ENCODE measurements around the gene SEPTIN3.

The SEPTIN3 gene

GRCh38 chr22:41996826-41997225, 27.6 kb downstream of the SEPTIN3 start:
- Mint-ChIP-seq H3K9me3 (peaks cover 0 to 1% of the 10 kb centered on the region in 2 donors), H3K36me3 (ENCODE audit: insufficient read depth) (peaks cover 4% of the 10 kb centered on the region), H3K27ac (no peak overlapping the region), H3K4me1 (ENCODE audit: low read depth in 2 of 2) (peaks cover 11 to 22% of the 10 kb centered on the region in 2 donors), H3K4me3 (no peak overlapping the region), H3K27me3 (peaks cover 14 to 34% of the 10 kb centered on the region in 2 donors)
- DNase-seq (no peak), ATAC-seq (replicated peaks) (no peak)

- Mint-ChIP-seq H3K9me3 (peaks cover 0 to 1% of the 10 kb centered on the region in 2 donors), H3K36me3 (ENCODE audit: insufficient read depth) (peaks cover 4% of the 10 kb centered on the region), H3K4me3 (peak within 1 kb of the TSS; percentile 80 to 86), H3K4me1 (ENCODE audit: low read depth in 2 of 2) (peaks cover 11 to 22% of the 10 kb centered on the region in 2 donors), H3K27ac (peak within 1 kb of the TSS; percentile 83 to 84), H3K27me3 (peaks cover 7 to 25% of the 10 kb centered on the region in 2 donors)
- ATAC-seq (replicated peaks): peak; percentile 96
- DNase-seq: peak; percentile 84 to 93 (median 85)
These were observed 29.4 kb downstream of the SEPTIN3 start, which contains the start of gene WBP2NL for GRCh38 chr22:41998361-41999261. Gene WBP2NL (plus strand): TSS chr22:41998788. CDS start chr22:41998819, 31 bp downstream.

GRCh38 chr22:42000466-42000865, 31.2 kb downstream of the SEPTIN3 start:
- H3K4me3 Mint-ChIP-seq: peak overlapping the region in 1 of 2 donors; percentile 86
- ATAC-seq (replicated peaks) (no peak), DNase-seq (no peak)

GRCh38 chr22:42001121-42001520, 31.9 kb downstream of the SEPTIN3 start:
- Mint-ChIP-seq H3K27me3 (peaks cover 0 to 18% of the 10 kb centered on the region in 2 donors), H3K4me1 (ENCODE audit: low read depth in 2 of 2) (peaks cover 11 to 22% of the 10 kb centered on the region in 2 donors), H3K4me3 (no peak overlapping the region), H3K9me3 (peaks cover 0 to 1% of the 10 kb centered on the region in 2 donors), H3K27ac (no peak overlapping the region), H3K36me3 (ENCODE audit: insufficient read depth) (peaks cover 4% of the 10 kb centered on the region)
- ATAC-seq (replicated peaks): no peak
- no peak for DNase-seq

More at GRCh38 chr22:42000466-42000865, 31.2 kb downstream of the SEPTIN3 start:
- peaks cover 0 to 18% of the 10 kb centered on the region in 2 donors for H3K27me3 Mint-ChIP-seq
- H3K9me3 Mint-ChIP-seq: peaks cover 0 to 1% of the 10 kb centered on the region in 2 donors
- no peak overlapping the region for H3K27ac Mint-ChIP-seq
- peaks cover 4% of the 10 kb centered on the region for H3K36me3 Mint-ChIP-seq (ENCODE audit: insufficient read depth)
- H3K4me1 Mint-ChIP-seq (ENCODE audit: low read depth in 2 of 2): peaks cover 11 to 22% of the 10 kb centered on the region in 2 donors

- Mint-ChIP-seq H3K9me3 (peaks cover 0 to 1% of the 10 kb centered on the region in 2 donors), H3K4me3 (no peak overlapping the region), H3K27me3 (peaks cover 0 to 16% of the 10 kb centered on the region in 2 donors), H3K27ac (no peak overlapping the region), H3K4me1 (ENCODE audit: low read depth in 2 of 2) (peaks cover 11 to 22% of the 10 kb centered on the region in 2 donors), H3K36me3 (ENCODE audit: insufficient read depth) (peaks cover 4% of the 10 kb centered on the region)
- no peak for ATAC-seq (replicated peaks)
- no peak for DNase-seq
These were observed 32.5 kb downstream of the SEPTIN3 start for GRCh38 chr22:42001706-42002105.

GRCh38 chr22:42007922-42008321, 38.7 kb downstream of the SEPTIN3 start:
- Mint-ChIP-seq H3K27ac (no peak overlapping the region), H3K36me3 (ENCODE audit: insufficient read depth) (no peaks in the 10 kb centered on the region), H3K4me3 (no peak overlapping the region), H3K4me1 (ENCODE audit: low read depth in 2 of 2) (no peaks in the 10 kb centered on the region), H3K27me3 (no peaks in the 10 kb centered on the region), H3K9me3 (peaks cover 0 to 3% of the 10 kb centered on the region in 2 donors)
- no peak for ATAC-seq (replicated peaks)
- DNase-seq: no peak

GRCh38 chr22:42010778-42011177, 41.5 kb downstream of the SEPTIN3 start:
- Mint-ChIP-seq H3K27me3 (peaks cover 10 to 15% of the 10 kb centered on the region in 2 donors), H3K9me3 (peaks cover 0 to 3% of the 10 kb centered on the region in 2 donors), H3K27ac (no peak overlapping the region), H3K36me3 (ENCODE audit: insufficient read depth) (no peaks in the 10 kb centered on the region), H3K4me1 (ENCODE audit: low read depth in 2 of 2) (no peaks in the 10 kb centered on the region), H3K4me3 (no peak overlapping the region)
- no peak for DNase-seq
- ATAC-seq (replicated peaks): no peak

GRCh38 chr22:42013385-42013784, 44.1 kb downstream of the SEPTIN3 start:
- DNase-seq (no peak), ATAC-seq (replicated peaks) (no peak)
- H3K36me3 Mint-ChIP-seq (ENCODE audit: insufficient read depth): no peaks in the 10 kb centered on the region
- no peak overlapping the region for H3K27ac Mint-ChIP-seq
- H3K9me3 Mint-ChIP-seq: peaks cover 0 to 3% of the 10 kb centered on the region in 2 donors
- H3K4me1 Mint-ChIP-seq (ENCODE audit: low read depth in 2 of 2): no peaks in the 10 kb centered on the region
- H3K4me3 Mint-ChIP-seq: no peak overlapping the region
- H3K27me3 Mint-ChIP-seq: peaks cover 23 to 36% of the 10 kb centered on the region in 2 donors

GRCh38 chr22:42016111-42016510, 46.9 kb downstream of the SEPTIN3 start:
- H3K27me3 Mint-ChIP-seq: peaks cover 23 to 50% of the 10 kb centered on the region in 2 donors
- no peaks in the 10 kb centered on the region for H3K4me1 Mint-ChIP-seq (ENCODE audit: low read depth in 2 of 2)
- DNase-seq: no peak
- H3K4me3 Mint-ChIP-seq: no peak overlapping the region
- ATAC-seq (replicated peaks): no peak
- no peak overlapping the region for H3K27ac Mint-ChIP-seq
- H3K36me3 Mint-ChIP-seq (ENCODE audit: insufficient read depth): no peaks in the 10 kb centered on the region
- no peaks in the 10 kb centered on the region for H3K9me3 Mint-ChIP-seq

- DNase-seq (no peak), ATAC-seq (replicated peaks) (no peak)
- Mint-ChIP-seq H3K27me3 (peaks cover 23 to 50% of the 10 kb centered on the region in 2 donors), H3K36me3 (ENCODE audit: insufficient read depth) (no peaks in the 10 kb centered on the region), H3K4me3 (no peak overlapping the region), H3K27ac (no peak overlapping the region), H3K9me3 (no peaks in the 10 kb centered on the region), H3K4me1 (ENCODE audit: low read depth in 2 of 2) (peaks cover 0 to 6% of the 10 kb centered on the region in 2 donors)
These were observed 49.0 kb downstream of the SEPTIN3 start for GRCh38 chr22:42018224-42018623.
